HTERT RPE-1 (cell line): Measurements from ENCODE around the gene CFL1.
"Not testable (repeated sequence)": the region's sequence is repeated elsewhere in the genome, so short reads cannot be mapped to it uniquely, and the experiment has no call there.

ENCODE experiments used
- in situ Hi-C: fragments of 300-500 bp; cut with MboI; formaldehyde crosslinking; loops from 4 replicates; pipeline ENCODE4 v1.14.3; 2020; ENCODE audit warnings: low sequenced_read_pairs

CFL1 gene

DNA sequence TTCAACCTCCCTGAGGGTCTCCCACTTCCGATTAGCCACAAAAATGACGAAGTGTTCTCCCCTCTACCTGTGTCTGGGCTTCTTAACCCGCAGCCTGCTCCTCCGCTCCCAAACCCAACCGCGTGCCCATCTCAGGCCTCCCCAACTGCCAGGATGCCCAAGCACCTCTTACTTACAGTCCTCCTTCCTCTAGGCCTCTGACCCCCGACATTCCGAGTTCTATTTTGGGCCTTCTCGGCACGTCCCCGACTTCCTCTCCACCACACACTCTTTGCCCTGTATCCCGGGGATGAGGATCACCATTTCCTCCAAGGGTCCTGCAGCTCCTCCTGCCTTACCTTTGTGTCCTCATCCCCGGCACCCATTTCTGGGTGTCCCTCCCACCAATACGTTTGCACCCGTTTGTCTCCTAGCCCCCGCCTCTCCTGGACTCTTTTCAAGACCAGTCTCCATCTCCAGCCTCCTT, 1.9 kb upstream of the CFL1 start:
- in situ Hi-C loops: no loop called here

DNA sequence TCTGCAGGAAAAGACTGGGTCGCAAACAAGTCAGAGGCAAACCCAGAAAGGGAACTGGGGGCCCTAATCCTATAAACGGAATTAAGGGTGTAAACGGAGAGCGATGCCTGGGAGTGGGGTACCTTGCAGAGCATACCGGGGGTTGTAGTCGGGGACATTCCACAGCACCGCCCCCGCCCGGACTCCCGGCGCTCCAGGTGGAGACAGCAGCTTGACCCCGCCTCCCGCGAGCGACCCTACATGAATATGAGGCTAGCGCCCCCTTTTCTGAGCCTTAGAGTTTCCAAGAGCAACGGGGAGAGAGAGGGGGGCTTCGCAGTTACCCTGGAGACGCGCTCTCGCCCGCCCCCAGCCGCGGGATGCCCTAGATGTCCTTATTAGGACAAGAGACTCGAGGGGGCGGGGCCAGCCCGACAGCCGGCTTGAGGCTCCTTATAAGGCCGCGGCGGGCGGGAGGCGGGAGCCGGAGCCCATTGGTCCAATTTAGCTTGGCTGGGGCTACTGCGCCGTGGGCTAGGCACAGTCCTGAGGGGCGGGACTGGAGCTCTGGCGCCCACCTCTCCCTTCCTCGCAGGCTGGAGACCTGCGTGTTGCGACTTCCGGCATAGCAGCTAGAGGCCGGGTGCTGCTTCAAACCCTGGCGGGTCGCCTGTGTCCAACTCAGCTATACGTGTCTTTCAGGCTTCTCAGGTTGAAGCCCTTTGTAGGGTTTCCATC, 1.3 kb upstream of the CFL1 start:
- in situ Hi-C loops: no loop called here

DNA sequence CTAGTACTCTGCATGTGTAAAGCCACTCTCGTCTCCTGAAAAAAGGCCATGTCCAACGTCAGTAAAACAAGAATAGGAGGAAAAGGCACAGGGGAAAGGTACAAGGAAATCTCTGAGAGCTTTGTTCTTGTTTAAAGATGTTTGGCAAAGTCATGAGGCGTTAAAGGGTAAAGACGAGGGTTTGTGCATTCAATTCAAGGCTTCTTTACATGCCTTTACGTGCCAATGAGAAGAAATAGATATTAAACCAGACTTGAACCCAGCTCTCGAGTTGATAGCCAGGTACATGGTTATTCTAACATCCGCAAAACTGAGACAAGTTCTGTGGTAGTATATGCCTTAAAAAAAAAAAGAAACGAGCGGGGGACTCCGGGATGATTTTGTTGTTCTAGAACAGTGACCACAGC, 704 bp upstream of the CFL1 start:
- in situ Hi-C loops: no loop called here

DNA sequence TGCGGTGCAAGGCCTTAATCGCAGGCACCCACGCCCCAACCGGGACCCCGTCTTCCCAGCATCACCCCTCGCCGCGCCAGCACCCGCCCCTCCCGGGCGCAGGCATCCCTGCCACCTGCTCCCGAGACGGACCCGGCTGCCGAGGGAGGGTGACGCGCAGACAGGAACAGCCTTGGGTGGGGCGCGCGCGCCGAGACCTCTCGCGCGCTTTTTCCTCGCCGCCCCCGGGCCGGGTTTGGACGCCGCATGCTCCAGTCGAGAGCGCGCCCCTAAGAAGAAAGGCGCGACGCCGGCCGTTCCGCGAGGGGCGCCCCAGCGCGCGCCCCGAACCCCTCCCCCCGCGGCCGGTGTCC, 504 bp downstream of the CFL1 start:
- in situ Hi-C loops: no loop called here

DNA sequence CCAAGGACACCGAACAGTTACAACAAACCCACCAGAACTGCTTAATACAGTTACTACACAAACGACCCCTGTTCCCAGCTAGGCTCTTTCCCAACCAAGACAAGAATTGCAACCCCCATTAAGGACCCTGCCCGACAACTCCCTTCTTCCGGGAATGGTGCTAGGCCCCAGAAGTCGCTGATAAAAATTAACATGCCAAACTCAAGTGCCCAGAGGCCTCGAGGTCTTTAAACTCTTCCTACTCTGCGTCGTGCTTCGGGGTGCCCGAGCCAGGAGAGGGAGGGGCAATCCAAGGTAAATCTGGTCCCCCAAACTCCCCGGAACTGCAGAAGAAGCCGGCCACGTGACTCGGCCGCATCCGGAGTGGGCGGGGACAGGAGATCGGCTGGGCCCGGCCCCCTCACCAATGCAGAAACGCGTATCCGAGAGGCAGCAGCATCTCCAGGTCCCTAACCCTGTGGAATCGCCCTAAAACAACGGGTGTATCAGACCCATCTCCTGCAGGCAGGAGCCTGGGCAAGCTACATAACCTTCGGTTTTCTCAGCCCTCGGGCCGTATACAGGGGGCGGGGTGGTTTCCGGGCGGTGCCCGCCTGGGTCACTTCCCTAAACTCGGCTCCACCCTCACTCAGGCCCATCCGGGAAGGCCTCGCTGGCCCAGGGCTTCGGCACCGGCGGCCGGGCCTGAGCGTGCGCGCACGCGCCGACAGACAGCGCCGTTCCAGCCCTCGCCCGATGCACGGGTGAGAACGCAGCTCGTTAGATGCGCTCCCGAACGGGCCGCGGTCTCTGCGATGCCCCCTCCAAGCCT, 1.1 kb downstream of the CFL1 start:
- in situ Hi-C loops: no loop called here

DNA sequence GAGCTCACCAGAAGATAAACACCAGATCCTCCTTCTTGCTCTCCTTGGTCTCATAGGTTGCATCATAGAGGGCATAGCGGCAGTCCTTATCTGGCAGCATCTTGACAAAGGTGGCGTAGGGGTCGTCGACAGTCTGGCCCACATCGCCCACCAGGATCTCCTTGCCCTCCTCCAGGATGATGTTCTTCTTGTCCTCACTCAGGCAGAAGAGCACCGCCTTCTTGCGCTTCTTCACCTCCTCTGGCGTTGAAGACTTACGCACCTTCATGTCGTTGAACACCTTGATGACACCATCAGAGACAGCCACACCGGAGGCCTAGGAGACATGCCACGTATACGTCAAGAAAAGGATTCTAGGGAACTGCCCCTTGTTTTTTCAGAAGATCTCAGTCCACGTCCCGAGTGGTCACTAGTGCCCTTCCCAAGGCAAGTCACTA, 2.0 kb downstream of the CFL1 start:
- in situ Hi-C loops: no loop called here

DNA sequence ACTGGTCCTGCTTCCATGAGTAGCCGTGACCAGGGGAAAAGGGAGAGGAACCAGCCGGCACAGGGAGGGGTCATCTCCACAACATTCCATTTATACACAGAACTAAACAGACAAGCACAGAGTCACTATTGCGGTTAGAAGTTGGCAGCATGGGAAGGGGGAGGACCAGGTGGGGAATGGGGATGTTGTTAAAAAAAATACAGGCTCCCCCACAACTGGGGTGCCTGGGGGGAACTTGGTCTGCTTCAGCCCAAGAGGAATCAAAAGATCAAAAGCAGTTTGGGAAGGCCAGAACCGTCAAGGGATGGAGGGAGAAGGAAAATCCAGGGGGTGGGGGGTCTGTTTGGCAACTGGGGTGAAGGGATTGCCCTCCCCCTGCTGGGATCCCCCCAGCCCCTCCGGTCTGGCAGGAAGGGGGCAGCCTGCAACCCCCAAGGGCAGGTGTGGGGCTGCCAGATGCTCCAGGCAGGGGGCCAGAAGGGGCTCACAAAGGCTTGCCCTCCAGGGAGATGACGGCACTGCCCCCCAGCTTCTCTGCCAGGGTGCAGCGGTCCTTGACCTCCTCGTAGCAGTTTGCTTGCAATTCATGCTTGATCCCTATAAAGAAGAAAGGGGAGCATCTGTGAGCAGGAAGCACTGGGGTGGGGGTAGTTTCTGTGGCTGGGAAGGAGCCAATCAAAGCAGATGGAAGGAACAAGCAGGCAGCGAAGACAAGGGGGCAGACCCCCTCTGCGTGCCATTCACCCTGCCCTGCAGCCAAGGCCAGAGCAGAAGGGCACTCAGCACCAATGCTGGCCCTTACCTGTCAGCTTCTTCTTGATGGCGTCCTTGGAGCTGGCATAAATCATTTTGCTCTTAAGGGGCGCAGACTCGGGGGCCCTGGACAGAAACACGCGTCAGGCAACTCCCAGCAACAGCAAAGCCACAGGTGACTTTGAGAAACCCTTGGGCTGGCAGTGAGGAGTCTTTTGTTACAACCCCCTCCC, 2.8 kb downstream of the CFL1 start:
- in situ Hi-C loops: no loop called here

DNA sequence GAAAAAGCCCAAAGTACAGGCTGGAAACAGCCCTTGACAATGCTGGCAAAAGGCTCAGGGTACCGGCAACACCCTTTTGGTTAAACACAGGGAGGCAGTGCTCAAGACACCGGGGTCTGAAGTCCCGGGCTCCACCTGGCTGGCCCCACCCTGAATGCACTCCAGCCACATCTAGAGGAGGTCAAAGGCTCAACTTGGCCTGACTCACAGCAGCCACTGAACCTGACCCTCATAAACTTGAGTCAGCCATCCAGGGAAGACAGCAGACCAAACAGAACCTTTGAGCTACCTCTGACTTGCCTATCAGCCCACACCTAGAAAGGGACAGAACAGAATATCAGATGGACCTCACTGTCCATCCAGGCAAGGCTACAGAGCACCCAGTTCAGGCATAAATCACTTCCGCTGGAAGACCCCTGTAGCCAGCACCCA, 3.8 kb downstream of the CFL1 start:
- in situ Hi-C loops: no loop called here

DNA sequence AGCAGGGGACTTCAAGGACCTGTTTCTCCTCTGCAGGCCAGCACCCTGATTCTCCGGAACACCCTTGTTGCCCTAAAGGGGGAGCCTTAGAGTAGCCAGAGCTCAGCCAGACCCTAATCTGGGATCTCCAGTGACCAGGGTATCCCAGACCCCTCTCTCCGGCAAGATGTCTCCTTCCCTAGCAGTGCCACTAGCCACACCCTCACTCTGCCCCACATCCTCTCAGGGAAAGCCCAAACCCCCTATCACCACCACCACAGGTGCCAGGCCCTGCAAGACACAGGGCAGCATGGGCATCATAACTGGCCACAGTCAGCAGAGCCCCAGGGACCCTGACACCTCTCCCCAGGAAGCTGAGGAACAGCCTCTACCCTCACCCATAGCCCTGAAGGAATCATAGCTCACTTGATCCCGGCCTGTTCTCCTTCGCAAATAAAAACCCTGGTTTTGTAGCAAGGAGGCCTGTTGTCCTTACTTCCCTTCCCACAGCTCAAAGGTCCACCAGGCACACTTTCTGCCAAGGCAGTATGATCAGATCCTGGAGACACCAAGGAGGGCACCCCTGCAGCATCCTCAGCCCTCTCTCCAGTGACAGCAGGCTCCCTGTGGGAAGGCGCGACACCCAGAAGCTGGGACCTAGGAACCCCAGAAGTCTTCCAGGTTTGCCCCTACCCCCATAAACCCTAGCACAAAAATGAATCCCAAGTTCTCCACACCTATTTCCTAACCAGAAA, 4.6 kb downstream of the CFL1 start:
- in situ Hi-C loops: no loop called here

DNA sequence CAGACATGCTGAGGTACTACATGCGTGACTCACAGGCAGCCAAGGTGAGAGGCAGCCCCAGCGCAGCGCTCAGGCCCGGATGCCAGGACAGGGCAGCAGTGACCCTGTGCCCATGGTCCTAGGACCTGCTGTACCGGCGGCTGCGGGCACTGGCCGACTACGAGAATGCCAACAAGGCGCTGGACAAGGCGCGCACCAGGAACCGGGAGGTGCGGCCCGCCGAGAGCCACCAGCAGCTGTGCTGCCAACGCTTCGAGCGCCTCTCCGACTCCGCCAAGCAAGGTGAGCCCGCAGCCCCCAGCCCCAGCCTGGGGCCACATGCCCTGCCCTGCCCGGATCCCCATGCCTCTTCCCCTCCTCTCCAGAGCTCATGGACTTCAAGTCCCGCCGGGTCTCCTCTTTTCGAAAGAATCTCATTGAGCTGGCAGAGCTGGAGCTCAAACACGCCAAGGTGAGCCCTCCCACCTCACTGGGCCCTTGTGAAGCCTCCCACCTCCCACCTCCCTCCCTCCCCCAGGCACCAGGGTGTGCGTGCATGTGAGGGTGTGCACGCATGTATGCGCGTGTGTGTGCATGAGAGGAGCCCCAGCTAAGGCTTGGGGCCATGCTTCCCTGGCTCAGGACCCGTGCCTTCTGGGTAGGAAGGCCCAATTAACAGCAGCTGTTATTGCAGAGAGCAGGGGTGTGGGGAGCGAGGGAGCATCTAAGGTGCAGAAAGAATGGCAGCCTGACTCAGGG, 5.3 kb downstream of the CFL1 start:
- in situ Hi-C loops: no loop called here

DNA sequence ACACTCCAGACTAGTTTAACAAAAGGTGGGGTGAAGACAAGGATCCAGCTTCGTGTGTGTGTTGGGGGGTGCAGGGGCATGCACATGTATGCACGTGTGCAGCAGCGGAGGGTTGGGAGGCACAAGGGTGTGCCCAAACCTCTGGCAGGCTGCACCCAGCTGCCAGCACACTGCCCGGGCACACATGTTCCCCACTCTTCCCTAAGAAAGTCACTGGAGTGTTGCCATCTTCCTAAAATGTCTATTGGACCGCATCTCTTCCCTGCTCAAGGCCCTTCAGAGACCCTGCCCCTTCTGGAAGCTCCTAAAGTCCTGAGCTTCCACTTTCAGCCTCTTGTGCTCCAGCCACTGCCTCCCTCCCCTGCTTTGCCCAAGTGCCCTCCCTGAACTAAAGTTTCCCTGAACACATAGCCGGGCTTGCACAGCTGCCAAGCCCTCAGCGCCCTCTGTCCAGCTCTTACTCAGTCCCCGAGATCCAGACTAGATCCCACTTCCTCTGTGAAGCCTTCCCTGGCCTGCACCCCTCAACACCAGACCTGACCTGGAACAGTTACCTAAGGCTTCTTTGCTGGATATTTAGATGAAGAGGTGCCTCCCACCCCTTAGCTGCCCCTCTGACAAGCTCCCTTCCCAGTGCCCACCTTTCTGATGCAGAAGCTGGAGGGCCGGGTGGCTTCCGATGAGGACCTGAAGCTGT, 6.0 kb downstream of the CFL1 start:
- in situ Hi-C loops: no loop called here

DNA sequence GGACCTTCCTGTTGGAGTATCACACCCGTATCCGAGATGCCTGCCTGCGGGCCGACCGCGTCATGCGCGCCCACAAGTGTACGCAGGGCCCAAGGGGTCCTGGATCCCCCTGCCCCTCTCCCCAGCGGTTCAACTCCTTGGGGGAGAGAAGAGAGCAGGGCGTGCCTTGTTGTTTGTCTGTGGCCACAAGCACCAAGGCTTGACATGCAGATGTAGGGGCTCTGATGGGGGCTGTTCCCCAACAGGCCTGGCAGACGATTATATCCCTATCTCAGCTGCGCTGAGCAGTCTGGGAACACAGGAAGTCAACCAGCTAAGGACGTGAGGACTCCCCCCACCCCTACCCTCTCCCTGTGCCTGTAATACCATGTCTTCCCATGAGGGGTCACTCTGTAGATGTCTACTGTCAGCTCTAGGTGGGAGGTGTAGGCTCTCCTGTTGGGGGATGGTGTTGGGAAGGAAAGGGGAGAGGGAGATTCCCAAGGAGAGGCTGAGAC, 6.8 kb downstream of the CFL1 start:
- in situ Hi-C loops: no loop called here

DNA sequence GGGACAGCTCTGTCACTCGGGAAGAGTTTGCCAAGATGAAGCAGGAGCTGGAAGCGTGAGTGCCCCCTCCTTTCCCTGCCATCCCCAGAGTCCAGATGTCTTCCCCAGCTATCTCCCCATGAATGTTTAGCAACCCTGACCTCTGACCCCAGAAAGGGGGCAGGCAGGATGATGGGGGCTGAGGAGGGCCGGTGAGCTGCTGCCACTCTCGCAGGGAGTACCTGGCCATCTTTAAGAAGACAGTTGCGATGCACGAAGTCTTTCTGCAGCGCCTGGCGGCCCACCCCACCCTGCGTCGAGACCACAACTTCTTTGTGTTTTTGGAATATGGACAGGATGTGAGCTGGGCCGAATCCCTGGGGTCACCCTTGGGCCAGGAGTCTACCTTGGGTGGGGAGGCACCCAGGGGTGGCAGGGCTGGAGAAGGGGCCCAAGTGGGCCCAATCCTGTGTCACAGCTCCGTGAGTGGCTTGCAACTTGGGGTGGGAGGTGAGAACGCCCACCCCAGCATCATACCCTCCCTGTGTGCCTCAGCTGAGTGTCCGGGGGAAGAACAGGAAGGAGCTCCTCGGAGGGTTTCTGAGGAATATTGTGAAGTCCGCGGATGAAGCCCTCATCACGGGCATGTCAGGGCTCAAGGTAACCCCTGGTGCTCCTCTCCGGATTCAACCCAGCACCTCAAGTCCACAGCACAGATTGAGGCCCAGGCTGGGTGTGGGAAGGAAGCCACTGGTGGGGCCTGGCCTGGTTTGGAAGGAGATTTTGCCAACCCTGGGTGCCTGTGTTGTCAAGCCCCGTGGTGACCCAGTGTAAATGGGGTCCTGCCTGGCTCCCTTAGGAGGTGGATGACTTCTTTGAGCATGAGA, 7.5 kb downstream of the CFL1 start:
- in situ Hi-C loops: no loop called here

DNA sequence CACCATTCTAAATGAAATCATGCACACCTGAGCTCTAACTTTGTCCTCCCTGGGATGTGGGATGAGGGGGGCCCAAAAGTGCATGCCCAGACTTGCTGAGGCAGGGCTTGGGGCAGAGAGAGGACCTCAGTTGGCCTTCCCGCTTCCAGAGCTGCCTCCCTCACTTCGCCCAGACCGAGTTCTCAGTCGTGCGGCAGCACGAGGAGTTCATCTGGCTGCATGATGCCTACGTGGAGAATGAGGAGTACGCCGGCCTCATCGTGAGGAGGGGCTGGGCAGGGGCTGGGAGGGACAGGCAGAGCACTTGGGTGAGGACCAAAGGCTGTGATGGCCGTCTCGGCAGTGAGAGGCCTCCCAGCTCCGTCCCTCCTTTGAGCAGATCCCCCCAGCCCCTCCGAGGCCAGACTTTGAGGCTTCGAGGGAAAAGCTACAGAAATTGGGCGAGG, 8.2 kb downstream of the CFL1 start:
- in situ Hi-C loops: no loop called here

DNA sequence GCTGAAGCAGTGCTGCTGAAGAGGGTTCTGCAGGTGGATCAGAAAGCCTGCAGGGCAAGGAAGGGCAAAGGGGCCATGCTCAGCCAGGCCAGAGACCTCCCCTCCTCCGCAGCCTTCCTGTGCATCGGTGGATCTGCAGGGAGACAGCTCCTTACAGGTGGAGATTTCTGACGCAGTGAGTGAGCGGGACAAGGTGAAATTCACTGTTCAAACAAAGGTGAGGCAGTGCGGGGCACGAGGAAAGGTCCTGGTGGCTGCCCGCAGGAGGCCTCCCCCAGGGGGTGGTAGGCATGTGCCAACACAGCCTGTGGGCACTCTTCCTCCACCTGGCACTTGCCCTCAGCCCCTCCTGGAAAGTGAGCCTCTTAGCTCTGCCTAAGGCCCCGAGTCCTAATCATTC, 8.6 kb downstream of the CFL1 start:
- in situ Hi-C loops: no loop called here

DNA sequence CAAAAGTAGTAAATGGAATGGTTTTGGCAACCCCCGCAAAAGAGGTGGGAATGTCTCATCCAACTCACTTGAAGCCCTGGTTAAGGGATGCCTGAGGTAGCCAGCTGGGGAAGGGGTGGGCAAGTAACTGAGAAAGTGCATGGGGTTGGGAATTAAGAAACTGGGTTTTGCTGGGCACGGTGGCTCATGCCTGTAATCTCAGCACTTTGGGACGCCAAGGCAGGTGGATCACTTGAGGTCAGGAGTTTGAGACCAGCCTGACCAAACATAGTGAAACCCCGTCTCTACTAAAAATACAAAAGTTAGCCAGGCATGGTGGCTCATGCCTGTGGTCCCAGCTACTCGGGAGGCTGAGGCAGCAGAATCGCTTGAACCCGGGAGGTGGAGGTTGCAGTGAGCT, 9.3 kb downstream of the CFL1 start:
- in situ Hi-C loops: not testable (repeated sequence)

DNA sequence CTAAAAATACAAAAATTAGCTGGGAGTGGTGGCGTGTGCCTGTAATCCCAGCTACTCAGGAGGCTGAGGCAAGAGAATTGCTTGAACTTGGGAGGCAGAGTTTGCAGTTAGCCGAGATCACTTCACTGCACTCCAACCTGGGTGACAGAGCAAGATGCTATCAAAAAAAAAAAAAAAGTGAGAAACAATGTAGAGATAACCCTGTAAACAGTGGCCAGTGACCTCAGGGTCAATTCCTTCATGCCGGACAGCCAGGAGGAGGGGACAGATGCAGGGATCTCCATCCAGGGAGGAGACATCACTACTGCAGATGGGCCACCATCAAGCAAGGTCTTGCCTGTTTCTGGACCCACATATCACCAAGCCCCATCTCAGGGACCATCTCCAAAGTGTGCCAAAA, 10.2 kb downstream of the CFL1 start:
- in situ Hi-C loops: no loop called here

DNA sequence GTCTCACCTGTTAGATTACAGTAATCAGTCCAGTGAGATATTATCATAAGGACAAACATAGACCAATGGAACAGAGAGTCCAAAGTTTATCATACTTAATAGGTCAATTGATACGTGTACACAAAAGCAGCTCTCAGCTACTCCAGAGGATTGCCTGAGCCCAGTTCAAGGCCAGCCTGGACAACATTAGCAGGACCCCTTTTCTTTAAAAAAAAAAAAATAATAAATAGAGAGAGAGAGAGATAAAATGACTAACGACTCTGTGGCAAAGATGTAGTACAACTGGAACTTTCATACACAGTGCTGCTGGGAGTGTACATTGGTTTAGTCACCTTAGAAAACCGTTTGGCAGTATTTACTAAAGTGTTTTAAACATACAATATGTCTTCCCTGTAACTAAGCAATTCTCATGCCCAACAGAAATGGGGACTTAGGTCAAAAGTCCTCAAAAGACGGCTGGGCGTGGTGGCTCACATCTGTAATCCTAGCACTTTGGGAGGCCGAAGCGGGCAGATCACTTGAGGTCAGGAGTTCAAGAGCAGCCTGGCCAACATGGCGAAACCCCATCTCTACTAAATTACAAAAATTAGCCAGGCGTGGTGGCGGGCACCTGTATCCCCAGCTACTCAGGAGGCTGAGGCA, 13.6 kb downstream of the CFL1 start:
- in situ Hi-C loops: no loop called here
